ENCODE measurements around the gene TEX47.

GRCh38 chr7:88795553-88795952 is at the start of gene TEX47:
- TF ChIP-seq, protein P1, sequence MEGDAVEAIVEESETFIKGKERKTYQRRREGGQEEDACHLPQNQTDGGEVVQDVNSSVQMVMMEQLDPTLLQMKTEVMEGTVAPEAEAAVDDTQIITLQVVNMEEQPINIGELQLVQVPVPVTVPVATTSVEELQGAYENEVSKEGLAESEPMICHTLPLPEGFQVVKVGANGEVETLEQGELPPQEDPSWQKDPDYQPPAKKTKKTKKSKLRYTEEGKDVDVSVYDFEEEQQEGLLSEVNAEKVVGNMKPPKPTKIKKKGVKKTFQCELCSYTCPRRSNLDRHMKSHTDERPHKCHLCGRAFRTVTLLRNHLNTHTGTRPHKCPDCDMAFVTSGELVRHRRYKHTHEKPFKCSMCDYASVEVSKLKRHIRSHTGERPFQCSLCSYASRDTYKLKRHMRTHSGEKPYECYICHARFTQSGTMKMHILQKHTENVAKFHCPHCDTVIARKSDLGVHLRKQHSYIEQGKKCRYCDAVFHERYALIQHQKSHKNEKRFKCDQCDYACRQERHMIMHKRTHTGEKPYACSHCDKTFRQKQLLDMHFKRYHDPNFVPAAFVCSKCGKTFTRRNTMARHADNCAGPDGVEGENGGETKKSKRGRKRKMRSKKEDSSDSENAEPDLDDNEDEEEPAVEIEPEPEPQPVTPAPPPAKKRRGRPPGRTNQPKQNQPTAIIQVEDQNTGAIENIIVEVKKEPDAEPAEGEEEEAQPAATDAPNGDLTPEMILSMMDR (IDR thresholded peaks at IDR 0.05), result no peak
- TF ChIP-seq POLR2A (IDR thresholded peaks at IDR 0.05), result no peak

Data from body of pancreas (tissue), 4 donors.